Tibial nerve (tissue), 3 donors: ENCODE results near the gene ZNF408.
A peak's percentile ranks its signal among the peaks of the same experiment; 100 is the strongest.

ENCODE experiments used
- CTCF ChIP-seq, 5 experiments: fragments of 200-600 bp in 3 of 5; fragments of 450-650 bp in 2 of 5; sonication (generic) in 3 of 5; IDR thresholded peaks; one replicate each; pipeline ENCODE4 v1.5.1; 2016 to 2019; ENCODE audit warnings: antibody characterized with exemption in 5 of 5, mild to moderate bottlenecking in 3 of 5, moderate library complexity in 2 of 5
- POLR2A ChIP-seq, 2 donors: fragments of 450-650 bp; IDR thresholded peaks; one replicate each; pipeline ENCODE4 v1.6.1; 2017; ENCODE audit warnings: antibody characterized with exemption in 2 of 2, mild to moderate bottlenecking in 2 of 2, moderate library complexity in 2 of 2

DNA sequence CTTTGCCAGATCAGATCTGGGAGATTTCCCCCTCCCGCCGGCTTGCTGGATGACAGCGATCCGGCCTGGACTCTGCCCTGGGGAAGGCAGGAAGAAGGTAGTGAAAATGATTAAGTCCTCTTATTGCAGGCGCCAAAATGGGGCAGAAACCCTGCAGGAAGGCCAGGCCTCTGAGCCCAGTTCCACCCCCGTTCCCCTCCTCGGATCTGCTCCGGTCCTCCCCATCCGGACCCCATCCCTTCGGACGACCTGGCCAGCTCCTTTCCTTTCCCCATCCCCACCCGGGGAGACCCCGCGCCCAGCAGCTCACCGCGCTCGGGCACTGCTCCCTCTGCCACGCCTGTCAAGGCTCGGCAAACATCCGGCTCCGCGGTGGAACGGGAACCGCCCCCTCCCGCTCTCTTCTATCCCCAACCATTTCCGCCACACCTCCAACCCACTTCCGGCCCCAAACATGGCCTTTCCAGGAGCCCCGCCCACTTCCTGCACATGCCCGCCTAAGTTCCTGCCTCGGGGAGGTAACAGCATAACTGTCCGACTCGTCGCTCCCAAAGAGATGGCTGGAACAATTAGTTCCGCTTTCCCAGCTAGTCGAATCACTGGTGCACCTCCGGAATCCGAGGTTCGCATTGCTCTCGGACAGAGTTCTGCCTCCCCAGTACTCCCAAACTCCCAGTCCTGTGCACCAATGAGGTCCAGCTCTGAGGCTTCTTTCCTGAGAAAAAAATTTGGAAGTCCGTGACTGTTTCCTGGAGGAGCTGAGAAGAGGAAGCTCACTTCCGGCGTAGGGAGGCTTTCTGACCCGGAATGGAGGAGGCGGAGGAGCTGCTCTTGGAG is at the start of gene ZNF408, which contains the start of gene ARHGAP1:
- TF ChIP-seq CTCF (IDR thresholded peaks at IDR 0.05), result peak in 2 of 5 experiments; percentile 27 to 48
- TF ChIP-seq POLR2A (IDR thresholded peaks at IDR 0.05), result peak; percentile 7 to 58
